Esophagus (tissue), 2 donors: Measurements from ENCODE around the gene PDAP1. TPM values are rescaled to one million over a fixed set of nuclear protein-coding genes. Genes with fewer than 3 reads are reported as not detected.
"Not testable (repeated sequence)": the region's sequence is repeated elsewhere in the genome, so short reads cannot be mapped to it uniquely, and the experiment has no call there.

Experiments
- H3K27ac ChIP-seq, 2 donors: one replicate each; pipeline ENCODE4 v1.5.1; 2013; ENCODE audit warnings: low read depth in 2 of 2, mild to moderate bottlenecking in 2 of 2, inconsistent platforms in 1 of 2, low read length in 1 of 2, moderate library complexity in 1 of 2
- H3K27me3 ChIP-seq, 2 donors: one replicate each; pipeline ENCODE4 v1.6.1; 2013; ENCODE audit warnings: low read length in 2 of 2, control low read depth in 1 of 2, mild to moderate bottlenecking in 1 of 2; ENCODE audit not compliant: insufficient read depth in 2 of 2, control insufficient read depth in 1 of 2
- H3K36me3 ChIP-seq, 2 donors: one replicate each; pipeline ENCODE4 v1.6.1; 2013; ENCODE audit warnings: low read length in 1 of 2; ENCODE audit not compliant: control insufficient read depth in 2 of 2, insufficient read depth in 2 of 2
- H3K4me1 ChIP-seq, 2 donors: one replicate each; pipeline ENCODE4 v1.6.1; 2013; ENCODE audit warnings: low read length in 1 of 2; ENCODE audit not compliant: control insufficient read depth in 2 of 2, insufficient read depth in 2 of 2
- H3K4me3 ChIP-seq, 2 donors: one replicate each; pipeline ENCODE4 v1.5.1; 2013; ENCODE audit warnings: low read length in 2 of 2, mild to moderate bottlenecking in 2 of 2, low read depth in 1 of 2, moderate library complexity in 1 of 2
- H3K9me3 ChIP-seq, 2 donors: one replicate each; pipeline ENCODE4 v1.6.1; 2013; ENCODE audit warnings: mild to moderate bottlenecking in 2 of 2, low read depth in 1 of 2, low read length in 1 of 2, moderate library complexity in 1 of 2; ENCODE audit not compliant: control insufficient read depth in 2 of 2, insufficient read depth in 1 of 2
- WGBS, 2 donors: extraction: QIAGEN DNeasy Blood & Tissue Kit; methylation state at CpG; one replicate each; pipeline ENCODE4 v1.1.7; 2013; 5-methylcytosine and 5-hydroxymethylcytosine counted together
- polyA plus RNA-seq, 2 donors: library from polyadenylated mRNA; stranded (reverse); fragments of 200-250 nt; gene quantifications; one replicate each; pipeline ENCODE4 v1.2.3, GENCODE V29; 2013
- donor health status: healthy with polysubstance abuse.
- donor health status: Bipolar disorder and iron deficiency.

PDAP1 gene
- polyA plus RNA-seq, 2 donors: 110 to 182 TPM

- Histone ChIP-seq H3K9me3 (no peaks in the 10 kb centered on the region), H3K27ac (no peak overlapping the region), H3K4me3 (no peak overlapping the region), H3K4me1 (peaks cover 8 to 13% of the 10 kb centered on the region in 2 donors), H3K36me3 (no peaks in the 10 kb centered on the region), H3K27me3 (no peaks in the 10 kb centered on the region)
- 62 to 79% methylated on average over 7 of the region's 7 CpGs for WGBS, 2 donors
Measured at GRCh38 chr7:99381664-99382075, 26.7 kb downstream of the PDAP1 start.

GRCh38 chr7:99380823-99381663, 27.4 kb downstream of the PDAP1 start:
- Histone ChIP-seq H3K27me3 (no peaks in the 10 kb centered on the region), H3K4me3 (no peak overlapping the region), H3K9me3 (no peaks in the 10 kb centered on the region), H3K4me1 (peaks cover 8 to 13% of the 10 kb centered on the region in 2 donors), H3K36me3 (no peaks in the 10 kb centered on the region), H3K27ac (peak overlapping the region; percentile 71 to 93)
- 55 to 61% methylated on average over 16 of the region's 16 CpGs for WGBS, 2 donors

- Histone ChIP-seq H3K36me3 (no peaks in the 10 kb centered on the region), H3K27ac (peak overlapping the region; percentile 71 to 93), H3K4me1 (peaks cover 8 to 16% of the 10 kb centered on the region in 2 donors), H3K9me3 (no peaks in the 10 kb centered on the region), H3K27me3 (no peaks in the 10 kb centered on the region), H3K4me3 (peak overlapping the region in 1 of 2 donors; percentile 20)
- WGBS, 2 donors: 49 to 53% methylated on average over 12 of the region's 12 CpGs
Measured at GRCh38 chr7:99380032-99380822, 28.2 kb downstream of the PDAP1 start.

GRCh38 chr7:99379693-99380031, 28.7 kb downstream of the PDAP1 start:
- WGBS, 2 donors: 20 to 42% methylated on average over 7 of the region's 7 CpGs
- Histone ChIP-seq H3K4me1 (peaks cover 8 to 16% of the 10 kb centered on the region in 2 donors), H3K27ac (peak overlapping the region; percentile 71 to 93), H3K4me3 (peak overlapping the region in 1 of 2 donors; percentile 20)
- H3K27me3 ChIP-seq, H3K9me3 ChIP-seq, H3K36me3 ChIP-seq: not testable (repeated sequence)

GRCh38 chr7:99379043-99379577, 29.3 kb downstream of the PDAP1 start:
- H3K4me1 ChIP-seq: peaks cover 8 to 16% of the 10 kb centered on the region in 2 donors
- no peak overlapping the region for H3K4me3 ChIP-seq
- H3K27me3 ChIP-seq: no peaks in the 10 kb centered on the region
- peak overlapping the region; percentile 71 to 93 for H3K27ac ChIP-seq
- no peaks in the 10 kb centered on the region for H3K36me3 ChIP-seq
- 15 to 31% methylated on average over 7 of the region's 7 CpGs for WGBS, 2 donors
- H3K9me3 ChIP-seq: no peaks in the 10 kb centered on the region

GRCh38 chr7:99375070-99375807, 33.2 kb downstream of the PDAP1 start:
- 2 to 4% methylated on average over 46 to 58 of the region's 58 CpGs for WGBS, 2 donors
- no peaks in the 10 kb centered on the region for H3K36me3 ChIP-seq
- H3K27me3 ChIP-seq: no peaks in the 10 kb centered on the region
- H3K9me3 ChIP-seq: no peaks in the 10 kb centered on the region
- peak overlapping the region; percentile 60 to 61 for H3K4me3 ChIP-seq
- H3K27ac ChIP-seq: peak overlapping the region; percentile 81 to 88
- peaks cover 4 to 7% of the 10 kb centered on the region in 2 donors for H3K4me1 ChIP-seq

- Histone ChIP-seq H3K4me1 (peaks cover 2 to 3% of the 10 kb centered on the region in 2 donors), H3K27me3 (no peaks in the 10 kb centered on the region), H3K36me3 (no peaks in the 10 kb centered on the region), H3K9me3 (no peaks in the 10 kb centered on the region), H3K4me3 (peak within 1 kb of the TSS; percentile 60 to 61), H3K27ac (peak within 1 kb of the TSS; percentile 81 to 88)
- WGBS, 2 donors: 2% methylated on average over 57 to 95 of the region's 95 CpGs
Measured at GRCh38 chr7:99374111-99375064, 34.0 kb downstream of the PDAP1 start, which contains the start of gene ARPC1B. TSS of gene ARPC1B (plus strand) at chr7:99374730. CDS start at chr7:99385715, 10,985 bp downstream.

- Histone ChIP-seq H3K4me3 (peak overlapping the region in 1 of 2 donors; percentile 61), H3K27ac (peak overlapping the region; percentile 40 to 68), H3K27me3 (no peaks in the 10 kb centered on the region), H3K9me3 (no peaks in the 10 kb centered on the region), H3K4me1 (peaks cover 0 to 3% of the 10 kb centered on the region in 2 donors), H3K36me3 (no peaks in the 10 kb centered on the region)
- WGBS, 2 donors: 80 to 85% methylated on average over 41 of the region's 41 CpGs
Measured at GRCh38 chr7:99373091-99374066, 35.0 kb downstream of the PDAP1 start.
